H1 (cell line): ENCODE data around the gene PROZ. TPM values are rescaled to one million over a fixed set of nuclear protein-coding genes. Genes with fewer than 3 reads are reported as not detected.

Experiments
- CTCF ChIA-PET: fragments of 300-600 bp; sonication (Branson Sonifier 250); formaldehyde crosslinking; loops from one replicate; lab custom pipeline; 2021; ENCODE audit not compliant: partially characterized antibody; lab: Charles Lee
- POLR2A ChIA-PET: fragments of 300-600 bp; sonication (Branson Sonifier 250); formaldehyde crosslinking; loops from one replicate; lab custom pipeline; 2021; ENCODE audit warnings: inconsistent platforms; ENCODE audit not compliant: partially characterized antibody; lab: Charles Lee
- DNase-seq, 2 experiments: peaks; one replicate each; pipeline versions ENCODE4 v3.0.0 to v3.0.0-alpha.2; 2010 to 2022; ENCODE audit warnings: low spot score in 2 of 2, low read depth in 1 of 2, mixed read lengths in 1 of 2
- FAIRE-seq: peaks from 2 replicates; lab custom pipeline; 2011; peaks lifted over from hg19 to GRCh38; lab: Jason Lieb, UNC
- H2AFZ ChIP-seq: 2 replicates; pipeline ENCODE4 v1.8.1; 2012; ENCODE audit warnings: low read length, inconsistent platforms
- H2AK5ac ChIP-seq: 2 replicates; pipeline ENCODE4 v1.6.1; 2013; ENCODE audit warnings: low read depth, low read length
- H2BK120ac ChIP-seq: replicated peaks from 2 replicates; pipeline ENCODE3; 2013; ENCODE audit warnings: low read depth, low read length, inconsistent platforms
- H2BK12ac ChIP-seq: 2 replicates; pipeline ENCODE4 v1.6.1; 2013; ENCODE audit warnings: low read depth, low read length
- H2BK15ac ChIP-seq: 2 replicates; pipeline ENCODE4 v1.6.1; 2013; ENCODE audit warnings: low read length
- H2BK20ac ChIP-seq: 2 replicates; pipeline ENCODE4 v1.6.1; 2013; ENCODE audit warnings: low read length
- H2BK5ac ChIP-seq: 2 replicates; pipeline ENCODE4 v1.6.1; 2013; ENCODE audit warnings: low read depth, low read length
- H3K14ac ChIP-seq: 2 replicates; pipeline ENCODE4 v1.6.1; 2013; ENCODE audit warnings: inconsistent platforms; ENCODE audit not compliant: insufficient read length
- H3K18ac ChIP-seq: 2 replicates; pipeline ENCODE4 v1.6.1; 2013; ENCODE audit warnings: low read length; ENCODE audit errors: extremely low read depth
- H3K23ac ChIP-seq: 2 replicates; pipeline ENCODE4 v1.6.1; 2013; ENCODE audit warnings: inconsistent platforms; ENCODE audit not compliant: insufficient read length
- H3K23me2 ChIP-seq: 2 replicates; pipeline ENCODE4 v1.6.1; 2013; ENCODE audit warnings: low read depth, low read length
- H3K27ac ChIP-seq: 2 replicates; pipeline ENCODE4 v1.6.1; 2011; ENCODE audit warnings: low read depth, low read length, inconsistent platforms
- H3K27me3 ChIP-seq, 4 experiments: replicated peaks in 1 of 4; 1 replicate in 1 of 4; 2 replicates in 3 of 4; pipeline versions ENCODE4 v1.6.1 to v1.8.1; 2011 to 2013; ENCODE audit warnings: low read length in 3 of 4, mild to moderate bottlenecking in 3 of 4, inconsistent platforms in 2 of 4, mixed read lengths in 2 of 4, moderate library complexity in 1 of 4; ENCODE audit not compliant: control insufficient read depth in 3 of 4, insufficient read depth in 3 of 4; ENCODE audit errors: extremely low read depth in 1 of 4
- H3K36me3 ChIP-seq, 4 experiments: 2 replicates each; pipeline versions ENCODE4 v1.6.1 to v1.8.1; 2011 to 2013; ENCODE audit warnings: mild to moderate bottlenecking in 4 of 4, low read length in 3 of 4, moderate library complexity in 2 of 4, control low read depth in 1 of 4, inconsistent platforms in 1 of 4; ENCODE audit not compliant: insufficient read depth in 4 of 4, control insufficient read depth in 2 of 4
- H3K4ac ChIP-seq: replicated peaks from 2 replicates; pipeline ENCODE3; 2013; ENCODE audit warnings: low read length, low read depth, mixed read lengths, inconsistent platforms; ENCODE audit not compliant: insufficient read length
- H3K4me1 ChIP-seq, 4 experiments: replicated peaks in 1 of 4; 1 replicate in 1 of 4; 2 replicates in 3 of 4; pipeline versions ENCODE4 v1.6.1 to v1.8.1; 2011 to 2013; ENCODE audit warnings: low read length in 3 of 4, inconsistent platforms in 2 of 4, mixed read lengths in 1 of 4; ENCODE audit not compliant: insufficient read depth in 4 of 4, control insufficient read depth in 3 of 4
- H3K4me2 ChIP-seq, 2 experiments: 2 replicates each; pipeline versions ENCODE4 v1.6.1 to v1.8.1; 2011 to 2013; ENCODE audit warnings: low read depth in 2 of 2, low read length in 2 of 2, control low read depth in 1 of 2, inconsistent platforms in 1 of 2, mild to moderate bottlenecking in 1 of 2; ENCODE audit not compliant: insufficient read depth in 1 of 2
- H3K4me3 ChIP-seq, 4 experiments: fragments of 200-600, 300-600 bp in 1 of 4; sonication (generic), shearing (Covaris generic), sonication (Bioruptor Twin) in 1 of 4; 2 replicates each; pipeline versions ENCODE4 v1.5.1 to v1.8.1; 2011 to 2016; ENCODE audit warnings: low read length in 4 of 4, low read depth in 3 of 4, control low read depth in 2 of 4, inconsistent platforms in 2 of 4, mild to moderate bottlenecking in 2 of 4, mixed read lengths in 1 of 4, moderate library complexity in 1 of 4; ENCODE audit not compliant: insufficient read depth in 2 of 4; ENCODE audit errors: extremely low read depth in 1 of 4
- H3K56ac ChIP-seq: replicated peaks from 2 replicates; pipeline ENCODE3; 2013; ENCODE audit warnings: low read depth, mild to moderate bottlenecking, mixed read lengths, low read length, inconsistent platforms; ENCODE audit not compliant: insufficient read length
- H3K79me1 ChIP-seq: 2 replicates; pipeline ENCODE4 v1.6.1; 2013; ENCODE audit warnings: low read depth, low read length, control low read depth
- H3K79me2 ChIP-seq, 2 experiments: 2 replicates each; pipeline versions ENCODE4 v1.6.1 to v1.8.1; 2012 to 2013; ENCODE audit warnings: low read length in 2 of 2, mild to moderate bottlenecking in 2 of 2, inconsistent platforms in 1 of 2; ENCODE audit not compliant: insufficient read depth in 2 of 2, control insufficient read depth in 1 of 2
- H3K9ac ChIP-seq, 4 experiments: replicated peaks in 1 of 4; 1 replicate in 1 of 4; 2 replicates in 3 of 4; pipeline versions ENCODE4 v1.6.1 to v1.8.1; 2011 to 2013; ENCODE audit warnings: low read depth in 3 of 4, low read length in 3 of 4, control low read depth in 2 of 4, mild to moderate bottlenecking in 2 of 4, moderate library complexity in 2 of 4, inconsistent platforms in 1 of 4; ENCODE audit errors: extremely low read depth in 1 of 4
- H3K9me3 ChIP-seq, 2 experiments: 2 replicates each; pipeline versions ENCODE4 v1.6.1 to v1.8.1; 2012 to 2013; ENCODE audit warnings: mild to moderate bottlenecking in 2 of 2, moderate library complexity in 2 of 2, control low read depth in 1 of 2, inconsistent platforms in 1 of 2, low read depth in 1 of 2, low read length in 1 of 2, mixed read lengths in 1 of 2; ENCODE audit not compliant: insufficient read depth in 2 of 2
- H4K20me1 ChIP-seq, 2 experiments: replicated peaks in 1 of 2; 2 replicates each; pipeline versions ENCODE3 to v1.8.1; 2011 to 2013; ENCODE audit warnings: inconsistent platforms in 2 of 2, low read length in 2 of 2, mild to moderate bottlenecking in 1 of 2; ENCODE audit not compliant: insufficient read depth in 2 of 2, control insufficient read depth in 1 of 2
- H4K5ac ChIP-seq: 2 replicates; pipeline ENCODE4 v1.6.1; 2013; ENCODE audit warnings: low read length, low read depth, mixed read lengths, inconsistent platforms; ENCODE audit not compliant: insufficient read length
- H4K8ac ChIP-seq: 2 replicates; pipeline ENCODE4 v1.8.0; 2013; ENCODE audit warnings: mild to moderate bottlenecking, moderate library complexity, low read length, inconsistent platforms; ENCODE audit not compliant: insufficient read depth; ENCODE audit errors: extremely low read depth
- H4K91ac ChIP-seq: replicated peaks from 2 replicates; pipeline ENCODE3; 2013; ENCODE audit warnings: low read length, mixed read lengths, inconsistent platforms; ENCODE audit not compliant: insufficient read length
- BCL11A ChIP-seq, 2 experiments: IDR thresholded peaks; one replicate each; pipeline ENCODE4 v1.6.1; 2011; ENCODE audit warnings: low read depth in 2 of 2, low read length in 2 of 2, mild to moderate bottlenecking in 2 of 2
- E2F6 ChIP-seq: IDR thresholded peaks from 2 replicates; pipeline ENCODE4 v1.6.1; 2012; ENCODE audit warnings: inconsistent platforms
- KDM1A ChIP-seq: fragments of 200-600, 300-600 bp; sonication (generic); IDR thresholded peaks from 2 replicates; pipeline ENCODE4 v1.7.1; 2016; ENCODE audit warnings: mild to moderate bottlenecking, low read length, borderline replicate concordance
- SIN3A ChIP-seq, 2 experiments: IDR thresholded peaks in 1 of 2; conservative IDR thresholded peaks in 1 of 2; 2 replicates each; pipeline ENCODE4 v1.6.1; 2011 to 2012; ENCODE audit warnings: low read length in 2 of 2, improper control_type of control experiment in 1 of 2, low read depth in 1 of 2, mild to moderate bottlenecking in 1 of 2
- SP2 ChIP-seq: IDR thresholded peaks from 2 replicates; pipeline ENCODE4 v1.6.1; 2012; ENCODE audit warnings: mild to moderate bottlenecking, low read length, inconsistent platforms
- WGBS, 2 experiments: shearing (Covaris generic) in 1 of 2; methylation state at CpG; one replicate each; pipeline versions ENCODE4 v1.1.6 to v1.1.7; 2013 to 2015; ENCODE audit warnings: low lambda C conversion rate in 2 of 2, mixed read lengths in 2 of 2, inconsistent platforms in 1 of 2, low coverage in 1 of 2, missing lambda C conversion rate in 1 of 2; ENCODE audit not compliant: insufficient replicate concordance in 2 of 2, insufficient coverage in 1 of 2, insufficient read length in 1 of 2; ENCODE audit errors: extremely low coverage in 1 of 2, missing lambda C conversion rate in 1 of 2; 5-methylcytosine and 5-hydroxymethylcytosine counted together
- polyA plus RNA-seq, 7 experiments: library from polyadenylated mRNA; depleted of rRNA in 3 of 7; stranded (reverse) in 5 of 7; unstranded in 2 of 7; fragments of >200 nt in 5 of 7; fragments of 200-250 nt in 2 of 7; gene quantifications; 1 replicate in 5 of 7; 2 replicates in 1 of 7; 4 replicates in 1 of 7; pipeline versions ENCODE4 v1.2.1 to v1.2.3, GENCODE V29; 2011 to 2013; ENCODE audit warnings: missing spikeins in 2 of 7, mixed read lengths in 2 of 7
- total RNA-seq: library from RNA; stranded (reverse); fragmentation: NEBNext Ultra II Directional; extraction: Animal tissue kit (Norgen Biotek cat#: 25700); gene quantifications from 2 replicates; pipeline ENCODE4 v1.2.1, GENCODE V29; 2021

The PROZ gene
- total and polyA plus RNA-seq, 2 of the 8 experiments (the other 6 are each of a cell fraction or from before 2014, with no cell fraction given): not detected

GRCh38 chr13:113210833-113211232 is 52.4 kb downstream of the PROZ start:
- Histone ChIP-seq H3K14ac (no peak overlapping the region), H4K91ac (no peak overlapping the region), H3K4ac (no peak overlapping the region), H3K27ac (no peak overlapping the region), H2BK5ac (no peak overlapping the region), H4K20me1 (peaks cover 7 to 22% of the 10 kb centered on the region in 2 experiments), H2BK120ac (no peak overlapping the region), H2BK12ac (no peak overlapping the region), H3K27me3 (no peaks in the 10 kb centered on the region), H3K9ac (no peak overlapping the region), H4K5ac (no peak overlapping the region), H2AK5ac (no peak overlapping the region), H3K9me3 (no peaks in the 10 kb centered on the region), H2BK15ac (no peak overlapping the region), H4K8ac (no peak overlapping the region), H3K23ac (no peak overlapping the region), H3K79me2 (peaks cover 51 to 84% of the 10 kb centered on the region in 2 experiments), H3K18ac (no peak overlapping the region), H3K56ac (no peak overlapping the region), H3K23me2 (peaks cover 5% of the 10 kb centered on the region), H3K79me1 (peaks cover 14% of the 10 kb centered on the region; the same call in 1 of the 2 replicates), H3K4me1 (peaks cover 3 to 13% (median 6%) of the 10 kb centered on the region in 4 experiments; a peak in 6 of 7 replicates), H2AFZ (no peak overlapping the region), H3K36me3 (peaks cover 0 to 17% (median 1%) of the 10 kb centered on the region in 4 experiments; a peak in 3 of 8 replicates), H3K4me2 (peak overlapping the region; percentile 68 to 78), H3K4me3 (peak overlapping the region in 3 of 4 experiments; percentile 14 to 83 (median 14); a peak in 4 of 8 replicates), H2BK20ac (no peak overlapping the region)
- POLR2A ChIA-PET: interaction anchor here (2.6 to 3.7 kb wide), 2 partner anchors 8 to 15 kb away, joined by 18 to 26 read pairs; no protein-coding TSS in a partner anchor
- FAIRE-seq (no peak), DNase-seq (no peak)
- WGBS, 2 experiments: 89% methylated on average over 6 of the region's 6 CpGs; no CpG with 5 or more reads in 1 of the 2 experiments
- CTCF ChIA-PET: no interaction called here
- TF ChIP-seq E2F6 (no peak), KDM1A (no peak), SP2 (no peak), SIN3A (conservative IDR thresholded peaks at IDR 0.05 in 1 of 2, IDR thresholded peaks at IDR 0.05 in 1 of 2; ENCODE audit: low read depth in 1 of 2, low read length in 2 of 2) (no peak), BCL11A (IDR thresholded peaks at IDR 0.05; ENCODE audit: low read depth in 2 of 2, low read length in 2 of 2) (no peak)
